Measurements from ENCODE around the gene SLC6A11. TPM values are rescaled to one million over a fixed set of nuclear protein-coding genes. Genes with fewer than 3 reads are reported as not detected.

Gene SLC6A11
- total RNA-seq, 2 donors from 2014 or later: not detected

DNA sequence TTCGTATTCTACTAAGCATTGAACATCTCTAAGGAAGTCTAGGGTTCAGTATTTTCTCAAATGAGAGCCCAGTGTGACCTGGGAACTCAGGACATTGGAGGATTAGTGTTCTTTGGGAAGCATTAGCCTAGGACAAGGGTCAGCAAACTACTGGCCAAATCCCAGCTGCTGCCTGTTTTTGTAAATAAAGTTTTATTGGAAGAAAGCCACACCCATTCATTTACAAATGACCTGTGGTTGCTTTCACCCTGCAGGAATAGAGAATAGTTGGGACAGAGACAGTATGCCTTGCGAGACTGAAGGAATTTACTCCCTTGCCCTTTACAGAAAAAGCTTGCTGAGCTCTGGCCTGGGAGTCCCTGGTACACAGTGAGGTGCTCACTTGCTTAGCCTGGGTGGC lies 20.6 kb downstream of the SLC6A11 start:
- DNase-seq (ENCODE audit: low spot score) (no peak), ATAC-seq (no peak)
- Mint-ChIP-seq H3K4me1 (ENCODE audit: low read depth in 2 of 2) (no peaks in the 10 kb centered on the region), H3K27ac (no peak overlapping the region), H3K27me3 (peaks cover 14 to 40% of the 10 kb centered on the region in 2 donors), H3K4me3 (no peak overlapping the region), H3K9me3 (no peaks in the 10 kb centered on the region), H3K36me3 (no peaks in the 10 kb centered on the region)

- Mint-ChIP-seq H3K4me3 (no peak overlapping the region), H3K36me3 (no peaks in the 10 kb centered on the region), H3K4me1 (ENCODE audit: low read depth in 2 of 2) (no peaks in the 10 kb centered on the region), H3K27me3 (peaks cover 14 to 34% of the 10 kb centered on the region in 2 donors), H3K27ac (no peak overlapping the region), H3K9me3 (no peaks in the 10 kb centered on the region)
- ATAC-seq: no peak
- DNase-seq (ENCODE audit: low spot score): no peak
Measured at GRCh38 chr3:10837849-10838248, 21.8 kb downstream of the SLC6A11 start.

DNA sequence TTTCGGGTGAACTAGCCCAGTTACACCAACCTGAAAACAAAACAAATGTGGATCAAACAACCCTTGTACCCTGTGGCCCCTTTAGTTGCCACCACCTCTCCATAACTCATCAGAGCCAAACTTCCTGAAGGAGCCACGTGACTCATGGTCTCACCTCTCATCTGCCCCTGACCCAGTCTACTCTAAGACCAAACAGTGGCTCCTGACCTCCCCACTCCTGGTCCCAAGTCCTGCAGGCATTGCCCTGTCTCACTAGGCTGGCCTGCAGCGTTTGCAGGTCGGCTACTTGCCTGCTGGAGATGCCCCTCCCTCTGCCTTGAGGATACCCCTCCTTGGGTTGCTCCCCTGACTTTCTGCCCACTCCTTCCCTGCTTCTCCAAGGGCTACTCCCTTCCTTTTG lies 23.1 kb downstream of the SLC6A11 start:
- H3K27me3 Mint-ChIP-seq: peaks cover 12 to 26% of the 10 kb centered on the region in 2 donors
- no peaks in the 10 kb centered on the region for H3K36me3 Mint-ChIP-seq

DNA sequence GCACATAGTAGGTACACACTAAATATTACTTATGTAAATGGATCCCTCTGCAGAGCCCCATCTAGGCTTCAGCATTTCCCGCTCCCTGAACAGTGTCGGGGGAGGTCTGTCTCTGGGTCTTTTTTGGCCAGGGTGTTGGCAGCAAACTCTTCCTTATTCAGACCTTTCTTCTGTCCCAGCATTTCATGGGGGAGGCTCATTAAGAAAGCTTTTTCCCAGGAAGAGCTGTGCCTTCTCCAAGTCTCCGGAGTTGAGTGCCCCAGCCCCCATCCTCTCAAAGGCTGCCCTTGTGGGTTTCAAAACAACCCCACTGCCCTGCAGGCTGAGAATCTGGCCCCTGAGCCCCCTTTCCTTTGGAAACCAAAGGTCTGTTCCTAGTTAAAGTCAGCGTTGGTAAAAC lies 25.1 kb downstream of the SLC6A11 start:
- DNase-seq (ENCODE audit: low spot score) (no peak), ATAC-seq (no peak)
- Mint-ChIP-seq H3K27me3 (peaks cover 12 to 20% of the 10 kb centered on the region in 2 donors), H3K4me3 (no peak overlapping the region), H3K4me1 (ENCODE audit: low read depth in 2 of 2) (no peaks in the 10 kb centered on the region), H3K9me3 (no peaks in the 10 kb centered on the region), H3K27ac (no peak overlapping the region), H3K36me3 (no peaks in the 10 kb centered on the region)

More for the DNA sequence above, 23.1 kb downstream of the SLC6A11 start:
- no peaks in the 10 kb centered on the region for H3K4me1 Mint-ChIP-seq (ENCODE audit: low read depth in 2 of 2)
- no peak overlapping the region for H3K4me3 Mint-ChIP-seq
- ATAC-seq (no peak), DNase-seq (ENCODE audit: low spot score) (no peak)
- H3K27ac Mint-ChIP-seq: no peak overlapping the region
- H3K9me3 Mint-ChIP-seq: no peaks in the 10 kb centered on the region

DNA sequence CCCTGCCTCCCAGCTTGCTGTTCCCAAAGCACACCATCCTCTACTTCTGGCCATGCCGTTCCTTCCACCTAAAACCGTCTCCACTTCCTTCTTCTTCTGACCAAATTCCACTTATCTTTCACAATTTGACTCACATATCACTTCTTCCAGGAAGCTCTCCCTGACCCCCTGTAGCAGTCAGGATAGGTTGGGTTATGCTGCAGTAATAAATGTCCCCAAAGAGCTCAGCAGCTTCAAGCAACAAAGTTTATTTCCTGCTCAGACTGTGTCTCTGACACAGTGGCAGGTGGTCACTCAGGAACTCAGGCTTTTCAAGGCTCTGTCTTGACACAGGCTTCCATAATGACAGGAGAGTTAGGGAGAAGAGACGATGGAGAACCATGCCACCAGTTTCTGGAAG lies 27.4 kb downstream of the SLC6A11 start:
- H3K4me3 Mint-ChIP-seq: no peak overlapping the region
- H3K27ac Mint-ChIP-seq: no peak overlapping the region
- H3K9me3 Mint-ChIP-seq: no peaks in the 10 kb centered on the region
- no peaks in the 10 kb centered on the region for H3K36me3 Mint-ChIP-seq
- DNase-seq (ENCODE audit: low spot score) (no peak), ATAC-seq (no peak)
- peaks cover 17 to 18% of the 10 kb centered on the region in 2 donors for H3K27me3 Mint-ChIP-seq
- no peaks in the 10 kb centered on the region for H3K4me1 Mint-ChIP-seq (ENCODE audit: low read depth in 2 of 2)

DNA sequence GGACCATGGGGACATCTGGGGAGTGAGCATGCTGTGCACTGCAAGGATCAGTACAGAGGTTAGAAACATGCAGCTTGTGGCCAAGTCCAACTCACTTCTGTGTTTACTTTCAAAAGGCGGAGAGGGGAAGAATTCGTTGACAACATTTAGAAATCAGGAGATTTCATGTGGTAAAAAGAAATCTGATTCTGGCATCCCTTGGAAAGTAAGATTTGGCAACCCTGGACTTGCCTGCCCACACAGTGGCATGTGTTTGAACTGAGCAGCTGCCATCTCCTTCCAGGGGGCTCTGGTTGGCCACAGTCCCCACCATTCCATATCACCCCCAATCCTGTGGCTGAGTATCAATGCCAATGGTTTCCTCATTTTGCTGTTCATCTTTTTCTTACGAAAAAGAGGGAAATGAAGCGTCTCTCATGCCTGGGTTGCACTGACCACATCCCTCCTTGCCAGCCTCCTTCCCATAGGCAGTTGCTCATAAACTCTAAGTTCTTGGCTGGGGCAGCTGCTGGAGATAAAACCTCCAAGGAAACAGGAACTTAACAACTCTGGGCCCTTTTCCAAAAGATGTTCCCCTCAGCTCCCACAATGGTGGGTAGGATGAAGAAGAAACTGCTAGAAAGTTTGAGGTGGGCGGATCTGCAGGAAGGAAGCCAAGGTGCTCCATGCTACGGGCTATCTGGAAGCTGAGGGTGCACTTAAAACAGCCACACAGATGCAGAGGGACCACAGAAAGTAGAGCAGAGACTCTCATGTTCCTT lies 29.2 kb downstream of the SLC6A11 start:
- Mint-ChIP-seq H3K4me1 (ENCODE audit: low read depth in 2 of 2) (no peaks in the 10 kb centered on the region), H3K4me3 (no peak overlapping the region), H3K27ac (no peak overlapping the region), H3K9me3 (no peaks in the 10 kb centered on the region), H3K36me3 (no peaks in the 10 kb centered on the region), H3K27me3 (peaks cover 5 to 9% of the 10 kb centered on the region in 2 donors)
- no peak for DNase-seq (ENCODE audit: low spot score)
- no peak for ATAC-seq

GRCh38 chr3:10845839-10846656 lies 30.0 kb downstream of the SLC6A11 start:
- H3K36me3 Mint-ChIP-seq: no peaks in the 10 kb centered on the region
- no peaks in the 10 kb centered on the region for H3K4me1 Mint-ChIP-seq (ENCODE audit: low read depth in 2 of 2)
- DNase-seq (ENCODE audit: low spot score) (no peak), ATAC-seq (no peak)
- no peak overlapping the region for H3K4me3 Mint-ChIP-seq
- peaks cover 0 to 6% of the 10 kb centered on the region in 2 donors for H3K27me3 Mint-ChIP-seq
- H3K27ac Mint-ChIP-seq: no peak overlapping the region
- H3K9me3 Mint-ChIP-seq: no peaks in the 10 kb centered on the region

DNA sequence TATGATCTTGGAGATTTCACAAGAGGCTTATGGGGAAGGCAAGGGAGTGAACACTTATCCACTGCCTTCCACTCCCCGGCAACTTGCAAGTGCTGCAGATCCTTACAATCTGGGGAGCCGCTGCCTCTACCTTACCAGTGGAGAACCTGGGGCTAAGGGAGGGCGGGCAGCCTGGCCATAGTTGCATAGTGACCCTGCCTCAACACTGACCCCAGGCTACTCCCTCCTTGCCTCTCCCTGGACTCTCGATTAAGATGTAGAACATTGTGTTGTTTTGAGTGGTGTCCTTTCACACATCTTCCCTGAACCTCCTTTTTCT lies 30.6 kb downstream of the SLC6A11 start:
- peaks cover 0 to 6% of the 10 kb centered on the region in 2 donors for H3K27me3 Mint-ChIP-seq
- H3K36me3 Mint-ChIP-seq: no peaks in the 10 kb centered on the region
- H3K4me3 Mint-ChIP-seq: no peak overlapping the region
- ATAC-seq: no peak
- H3K27ac Mint-ChIP-seq: no peak overlapping the region
- no peaks in the 10 kb centered on the region for H3K9me3 Mint-ChIP-seq
- no peak for DNase-seq (ENCODE audit: low spot score)
- H3K4me1 Mint-ChIP-seq (ENCODE audit: low read depth in 2 of 2): no peaks in the 10 kb centered on the region

- no peak overlapping the region for H3K27ac Mint-ChIP-seq
- H3K36me3 Mint-ChIP-seq: no peaks in the 10 kb centered on the region
- no peak overlapping the region for H3K4me3 Mint-ChIP-seq
- no peaks in the 10 kb centered on the region for H3K9me3 Mint-ChIP-seq
- ATAC-seq (no peak), DNase-seq (ENCODE audit: low spot score) (no peak)
- H3K27me3 Mint-ChIP-seq: peaks cover 0 to 11% of the 10 kb centered on the region in 2 donors
- no peaks in the 10 kb centered on the region for H3K4me1 Mint-ChIP-seq (ENCODE audit: low read depth in 2 of 2)
Measured at GRCh38 chr3:10848261-10848660, 32.2 kb downstream of the SLC6A11 start.

- Mint-ChIP-seq H3K36me3 (no peaks in the 10 kb centered on the region), H3K4me3 (no peak overlapping the region), H3K27ac (no peak overlapping the region), H3K4me1 (ENCODE audit: low read depth in 2 of 2) (no peaks in the 10 kb centered on the region), H3K27me3 (peaks cover 10 to 15% of the 10 kb centered on the region in 2 donors), H3K9me3 (no peaks in the 10 kb centered on the region)
- DNase-seq (ENCODE audit: low spot score): no peak
- ATAC-seq: no peak
Measured at GRCh38 chr3:10852066-10852808, 36.2 kb downstream of the SLC6A11 start.

DNA sequence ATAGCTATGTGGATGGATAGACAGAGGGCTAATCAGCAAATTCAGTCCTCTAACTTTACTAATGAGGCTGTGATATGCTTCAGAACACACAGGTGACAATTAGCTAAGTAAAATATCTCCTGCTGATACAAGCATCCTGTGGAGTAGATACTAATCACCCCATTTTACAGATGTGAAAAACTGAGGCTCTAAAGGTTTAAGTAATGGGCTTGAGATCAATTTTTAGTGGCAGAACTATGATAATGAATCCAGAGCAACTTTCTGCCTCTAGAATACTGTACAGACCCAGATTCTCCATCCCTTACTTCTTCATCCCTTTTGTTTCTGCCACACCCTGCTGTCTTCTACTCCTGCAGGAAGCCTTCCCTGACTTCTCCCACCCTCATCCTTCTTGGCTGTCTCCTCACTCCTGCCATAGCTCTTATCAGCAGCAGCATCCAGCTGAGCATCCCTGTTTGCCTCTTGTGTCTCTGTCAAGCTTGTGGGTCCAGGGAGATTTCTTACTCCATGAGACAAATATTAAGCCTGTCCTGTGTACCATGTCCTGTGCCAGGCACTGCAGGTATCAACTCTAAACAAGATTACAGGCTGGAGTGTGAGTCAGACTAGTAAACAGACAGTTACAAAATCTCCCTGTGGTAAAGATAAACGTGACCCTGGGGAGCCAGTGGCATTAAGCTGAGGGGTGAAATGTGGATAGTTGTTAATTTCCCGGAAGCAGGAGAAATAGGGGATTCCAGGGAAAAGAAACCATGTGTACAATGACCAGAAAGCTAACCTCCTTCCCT lies 39.2 kb downstream of the SLC6A11 start:
- Mint-ChIP-seq H3K27ac (no peak overlapping the region), H3K4me1 (ENCODE audit: low read depth in 2 of 2) (no peaks in the 10 kb centered on the region), H3K36me3 (no peaks in the 10 kb centered on the region), H3K9me3 (no peaks in the 10 kb centered on the region), H3K4me3 (no peak overlapping the region), H3K27me3 (peaks cover 19 to 24% of the 10 kb centered on the region in 2 donors)
- no peak for DNase-seq (ENCODE audit: low spot score)
- no peak for ATAC-seq

GRCh38 chr3:10855871-10856662 lies 40.0 kb downstream of the SLC6A11 start:
- Mint-ChIP-seq H3K4me3 (no peak overlapping the region), H3K36me3 (no peaks in the 10 kb centered on the region), H3K9me3 (no peaks in the 10 kb centered on the region), H3K4me1 (ENCODE audit: low read depth in 2 of 2) (no peaks in the 10 kb centered on the region), H3K27ac (no peak overlapping the region), H3K27me3 (peaks cover 26 to 31% of the 10 kb centered on the region in 2 donors)
- ATAC-seq (no peak), DNase-seq (ENCODE audit: low spot score) (no peak)

DNA sequence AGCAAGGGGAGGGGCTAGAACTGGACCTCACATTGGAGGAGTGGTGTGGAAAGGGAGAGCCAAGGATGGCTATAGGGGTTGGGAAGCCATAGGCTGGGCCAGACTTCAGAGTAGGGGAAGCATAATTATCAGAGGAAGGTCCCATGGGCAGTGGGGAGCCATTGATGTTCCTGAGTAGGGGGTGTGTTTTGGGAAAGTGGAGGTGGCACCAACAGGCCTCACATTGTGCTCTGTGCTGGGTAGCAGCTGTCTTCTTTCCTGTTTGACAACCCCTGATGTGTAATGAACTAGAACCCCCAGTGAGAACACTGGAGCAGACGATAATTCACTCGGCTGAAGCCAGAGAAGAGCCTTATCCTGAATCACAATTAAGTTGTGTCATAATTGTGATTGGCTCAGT lies 41.2 kb downstream of the SLC6A11 start:
- no peak overlapping the region for H3K4me3 Mint-ChIP-seq

More for the DNA sequence above, 41.2 kb downstream of the SLC6A11 start:
- Mint-ChIP-seq H3K9me3 (no peaks in the 10 kb centered on the region), H3K36me3 (no peaks in the 10 kb centered on the region), H3K4me1 (ENCODE audit: low read depth in 2 of 2) (no peaks in the 10 kb centered on the region), H3K27me3 (peaks cover 30 to 37% of the 10 kb centered on the region in 2 donors), H3K27ac (no peak overlapping the region)
- ATAC-seq (no peak), DNase-seq (ENCODE audit: low spot score) (no peak)

Data from natural killer cell treated with Interleukin-12 subunit alpha and Interleukin-12 subunit beta and Interleukin-15 and Interleukin-18, amount 100 ng/mL, for 72 hours (primary cell).